Measurements from ENCODE around the gene STARD6.
"Not testable (repeated sequence)": the region's sequence is repeated elsewhere in the genome, so short reads cannot be mapped to it uniquely, and the experiment has no call there.

The STARD6 gene

GRCh38 chr18:54351186-54351585, 6.5 kb downstream of the STARD6 start:
- no peaks in the 10 kb centered on the region for H3K27me3 ChIP-seq (replicated peaks; ENCODE audit: control insufficient read depth, insufficient read depth, low read length, poor library complexity, severe bottlenecking)
- H3K27ac ChIP-seq (ENCODE audit: insufficient read depth, low read length, poor library complexity, severe bottlenecking), result no peak overlapping the region
- no peaks in the 10 kb centered on the region for H3K36me3 ChIP-seq (ENCODE audit: control insufficient read depth, insufficient read depth, low read length)
- no peaks in the 10 kb centered on the region for H3K9me3 ChIP-seq (ENCODE audit: control insufficient read depth, low read length)
- no peak overlapping the region for H3K4me3 ChIP-seq (ENCODE audit: insufficient read depth, low read depth, low read length, poor library complexity, severe bottlenecking)
- DNase-seq, result no peak
- no peaks in the 10 kb centered on the region for H3K4me1 ChIP-seq (ENCODE audit: control insufficient read depth, insufficient read depth, low read length, poor library complexity, severe bottlenecking)

- Histone ChIP-seq H3K27me3 (replicated peaks; ENCODE audit: control insufficient read depth, insufficient read depth, low read length, poor library complexity, severe bottlenecking) (no peaks in the 10 kb centered on the region), H3K4me1 (ENCODE audit: control insufficient read depth, insufficient read depth, low read length, poor library complexity, severe bottlenecking) (no peaks in the 10 kb centered on the region), H3K36me3 (ENCODE audit: control insufficient read depth, insufficient read depth, low read length) (no peaks in the 10 kb centered on the region), H3K27ac (ENCODE audit: insufficient read depth, low read length, poor library complexity, severe bottlenecking) (no peak overlapping the region), H3K4me3 (ENCODE audit: insufficient read depth, low read depth, low read length, poor library complexity, severe bottlenecking) (no peak overlapping the region), H3K9me3 (ENCODE audit: control insufficient read depth, low read length) (no peaks in the 10 kb centered on the region)
- no peak for DNase-seq
Measured at GRCh38 chr18:54338230-54338629, 19.4 kb downstream of the STARD6 start.

- no peaks in the 10 kb centered on the region for H3K36me3 ChIP-seq (ENCODE audit: control insufficient read depth, insufficient read depth, low read length)
- DNase-seq, result no peak
- no peaks in the 10 kb centered on the region for H3K9me3 ChIP-seq (ENCODE audit: control insufficient read depth, low read length)
- H3K27me3 ChIP-seq (replicated peaks; ENCODE audit: control insufficient read depth, insufficient read depth, low read length, poor library complexity, severe bottlenecking), result no peaks in the 10 kb centered on the region
- H3K4me1 ChIP-seq (ENCODE audit: control insufficient read depth, insufficient read depth, low read length, poor library complexity, severe bottlenecking), result no peaks in the 10 kb centered on the region
- no peak overlapping the region for H3K27ac ChIP-seq (ENCODE audit: insufficient read depth, low read length, poor library complexity, severe bottlenecking)
- no peak overlapping the region for H3K4me3 ChIP-seq (ENCODE audit: insufficient read depth, low read depth, low read length, poor library complexity, severe bottlenecking)
Measured at GRCh38 chr18:54335638-54336173, 22.0 kb downstream of the STARD6 start.

GRCh38 chr18:54330768-54331548, 26.7 kb downstream of the STARD6 start:
- no peaks in the 10 kb centered on the region for H3K27me3 ChIP-seq (replicated peaks; ENCODE audit: control insufficient read depth, insufficient read depth, low read length, poor library complexity, severe bottlenecking)
- no peak overlapping the region for H3K4me3 ChIP-seq (ENCODE audit: insufficient read depth, low read depth, low read length, poor library complexity, severe bottlenecking)
- H3K27ac ChIP-seq (ENCODE audit: insufficient read depth, low read length, poor library complexity, severe bottlenecking), result no peak overlapping the region
- DNase-seq, result no peak
- no peaks in the 10 kb centered on the region for H3K9me3 ChIP-seq (ENCODE audit: control insufficient read depth, low read length)
- no peaks in the 10 kb centered on the region for H3K4me1 ChIP-seq (ENCODE audit: control insufficient read depth, insufficient read depth, low read length, poor library complexity, severe bottlenecking)
- H3K36me3 ChIP-seq (ENCODE audit: control insufficient read depth, insufficient read depth, low read length), result no peaks in the 10 kb centered on the region

GRCh38 chr18:54329787-54330186, 27.9 kb downstream of the STARD6 start:
- H3K27me3 ChIP-seq (replicated peaks; ENCODE audit: control insufficient read depth, insufficient read depth, low read length, poor library complexity, severe bottlenecking), result no peaks in the 10 kb centered on the region

GRCh38 chr18:54327818-54328217, 29.8 kb downstream of the STARD6 start:
- H3K27ac ChIP-seq (ENCODE audit: insufficient read depth, low read length, poor library complexity, severe bottlenecking), result no peak overlapping the region

More at GRCh38 chr18:54329787-54330186, 27.9 kb downstream of the STARD6 start:
- Histone ChIP-seq H3K4me1 (ENCODE audit: control insufficient read depth, insufficient read depth, low read length, poor library complexity, severe bottlenecking) (no peaks in the 10 kb centered on the region), H3K4me3 (ENCODE audit: insufficient read depth, low read depth, low read length, poor library complexity, severe bottlenecking) (no peak overlapping the region), H3K27ac (ENCODE audit: insufficient read depth, low read length, poor library complexity, severe bottlenecking) (no peak overlapping the region), H3K36me3 (ENCODE audit: control insufficient read depth, insufficient read depth, low read length) (no peaks in the 10 kb centered on the region), H3K9me3 (ENCODE audit: control insufficient read depth, low read length) (no peaks in the 10 kb centered on the region)
- no peak for DNase-seq

GRCh38 chr18:54323970-54324369, 33.7 kb downstream of the STARD6 start:
- H3K4me1 ChIP-seq (ENCODE audit: control insufficient read depth, insufficient read depth, low read length, poor library complexity, severe bottlenecking), result no peaks in the 10 kb centered on the region
- no peaks in the 10 kb centered on the region for H3K36me3 ChIP-seq (ENCODE audit: control insufficient read depth, insufficient read depth, low read length)
- H3K27me3 ChIP-seq (replicated peaks; ENCODE audit: control insufficient read depth, insufficient read depth, low read length, poor library complexity, severe bottlenecking), result no peaks in the 10 kb centered on the region
- DNase-seq, result no peak
- no peaks in the 10 kb centered on the region for H3K9me3 ChIP-seq (ENCODE audit: control insufficient read depth, low read length)
- no peak overlapping the region for H3K27ac ChIP-seq (ENCODE audit: insufficient read depth, low read length, poor library complexity, severe bottlenecking)
- H3K4me3 ChIP-seq (ENCODE audit: insufficient read depth, low read depth, low read length, poor library complexity, severe bottlenecking), result no peak overlapping the region

More at GRCh38 chr18:54327818-54328217, 29.8 kb downstream of the STARD6 start:
- Histone ChIP-seq H3K27me3 (replicated peaks; ENCODE audit: control insufficient read depth, insufficient read depth, low read length, poor library complexity, severe bottlenecking) (no peaks in the 10 kb centered on the region), H3K9me3 (ENCODE audit: control insufficient read depth, low read length) (no peaks in the 10 kb centered on the region), H3K4me1 (ENCODE audit: control insufficient read depth, insufficient read depth, low read length, poor library complexity, severe bottlenecking) (no peaks in the 10 kb centered on the region), H3K4me3 (ENCODE audit: insufficient read depth, low read depth, low read length, poor library complexity, severe bottlenecking) (no peak overlapping the region), H3K36me3 (ENCODE audit: control insufficient read depth, insufficient read depth, low read length) (no peaks in the 10 kb centered on the region)
- DNase-seq, result no peak

GRCh38 chr18:54323561-54323960, 34.1 kb downstream of the STARD6 start:
- no peak overlapping the region for H3K4me3 ChIP-seq (ENCODE audit: insufficient read depth, low read depth, low read length, poor library complexity, severe bottlenecking)
- H3K36me3 ChIP-seq (ENCODE audit: control insufficient read depth, insufficient read depth, low read length), result no peaks in the 10 kb centered on the region
- H3K27ac ChIP-seq (ENCODE audit: insufficient read depth, low read length, poor library complexity, severe bottlenecking), result no peak overlapping the region
- no peaks in the 10 kb centered on the region for H3K27me3 ChIP-seq (replicated peaks; ENCODE audit: control insufficient read depth, insufficient read depth, low read length, poor library complexity, severe bottlenecking)
- no peak for DNase-seq
- no peaks in the 10 kb centered on the region for H3K9me3 ChIP-seq (ENCODE audit: control insufficient read depth, low read length)
- no peaks in the 10 kb centered on the region for H3K4me1 ChIP-seq (ENCODE audit: control insufficient read depth, insufficient read depth, low read length, poor library complexity, severe bottlenecking)

- H3K9me3 ChIP-seq (ENCODE audit: control insufficient read depth, low read length), result no peaks in the 10 kb centered on the region
- no peak overlapping the region for H3K4me3 ChIP-seq (ENCODE audit: insufficient read depth, low read depth, low read length, poor library complexity, severe bottlenecking)
- H3K27me3 ChIP-seq (replicated peaks; ENCODE audit: control insufficient read depth, insufficient read depth, low read length, poor library complexity, severe bottlenecking), result no peaks in the 10 kb centered on the region
- no peaks in the 10 kb centered on the region for H3K4me1 ChIP-seq (ENCODE audit: control insufficient read depth, insufficient read depth, low read length, poor library complexity, severe bottlenecking)
- no peaks in the 10 kb centered on the region for H3K36me3 ChIP-seq (ENCODE audit: control insufficient read depth, insufficient read depth, low read length)
- DNase-seq, result no peak
- no peak overlapping the region for H3K27ac ChIP-seq (ENCODE audit: insufficient read depth, low read length, poor library complexity, severe bottlenecking)
Measured at GRCh38 chr18:54316071-54316820, 41.4 kb downstream of the STARD6 start.

- H3K36me3 ChIP-seq (ENCODE audit: control insufficient read depth, insufficient read depth, low read length); H3K4me3 ChIP-seq (ENCODE audit: insufficient read depth, low read depth, low read length, poor library complexity, severe bottlenecking); H3K27ac ChIP-seq (ENCODE audit: insufficient read depth, low read length, poor library complexity, severe bottlenecking); H3K27me3 ChIP-seq (replicated peaks; ENCODE audit: control insufficient read depth, insufficient read depth, low read length, poor library complexity, severe bottlenecking); H3K9me3 ChIP-seq (ENCODE audit: control insufficient read depth, low read length); H3K4me1 ChIP-seq (ENCODE audit: control insufficient read depth, insufficient read depth, low read length, poor library complexity, severe bottlenecking); DNase-seq: not testable (repeated sequence)
Measured at GRCh38 chr18:54309564-54309963, 48.1 kb downstream of the STARD6 start.

Measured in effector memory CD4-positive, alpha-beta T cell (primary cell).